NCI-H526 (cell line): ENCODE measurements around the gene CBX7.

Experiments used
- DNase-seq, 2 experiments: peaks; one replicate each; lab custom pipeline; 2025; lab: John Stamatoyannopoulos, UW

Gene CBX7

GRCh38 chr22:39091126-39092081 is 61.1 kb downstream of the CBX7 start:
- no peak for DNase-seq

- no peak for DNase-seq
Observed at GRCh38 chr22:39090426-39091064, 61.9 kb downstream of the CBX7 start.

GRCh38 chr22:39089928-39090327 is 62.6 kb downstream of the CBX7 start:
- no peak for DNase-seq

- DNase-seq = no peak
Observed at GRCh38 chr22:39088685-39089032, 63.8 kb downstream of the CBX7 start.

- no peak for DNase-seq
Observed at GRCh38 chr22:39087881-39088684, 64.4 kb downstream of the CBX7 start.

- no peak for DNase-seq
Observed at GRCh38 chr22:39087098-39087497, 65.4 kb downstream of the CBX7 start.

- DNase-seq = no peak
Observed at GRCh38 chr22:39084666-39085065, 67.8 kb downstream of the CBX7 start.

- DNase-seq = no peak
Observed at GRCh38 chr22:39083212-39084165, 69.0 kb downstream of the CBX7 start.

GRCh38 chr22:39081598-39081997 is 70.9 kb downstream of the CBX7 start:
- no peak for DNase-seq

- no peak for DNase-seq
Observed at GRCh38 chr22:39081016-39081415, 71.5 kb downstream of the CBX7 start.
